Measurements from ENCODE around the gene RHBDL1. TPM values are rescaled to one million over a fixed set of nuclear protein-coding genes. Genes with fewer than 3 reads are reported as not detected.
A peak's percentile ranks its signal among the peaks of the same experiment; 100 is the strongest.

RHBDL1 gene
- total RNA-seq, 1 experiment from 2014 or later: 3.6 TPM

DNA sequence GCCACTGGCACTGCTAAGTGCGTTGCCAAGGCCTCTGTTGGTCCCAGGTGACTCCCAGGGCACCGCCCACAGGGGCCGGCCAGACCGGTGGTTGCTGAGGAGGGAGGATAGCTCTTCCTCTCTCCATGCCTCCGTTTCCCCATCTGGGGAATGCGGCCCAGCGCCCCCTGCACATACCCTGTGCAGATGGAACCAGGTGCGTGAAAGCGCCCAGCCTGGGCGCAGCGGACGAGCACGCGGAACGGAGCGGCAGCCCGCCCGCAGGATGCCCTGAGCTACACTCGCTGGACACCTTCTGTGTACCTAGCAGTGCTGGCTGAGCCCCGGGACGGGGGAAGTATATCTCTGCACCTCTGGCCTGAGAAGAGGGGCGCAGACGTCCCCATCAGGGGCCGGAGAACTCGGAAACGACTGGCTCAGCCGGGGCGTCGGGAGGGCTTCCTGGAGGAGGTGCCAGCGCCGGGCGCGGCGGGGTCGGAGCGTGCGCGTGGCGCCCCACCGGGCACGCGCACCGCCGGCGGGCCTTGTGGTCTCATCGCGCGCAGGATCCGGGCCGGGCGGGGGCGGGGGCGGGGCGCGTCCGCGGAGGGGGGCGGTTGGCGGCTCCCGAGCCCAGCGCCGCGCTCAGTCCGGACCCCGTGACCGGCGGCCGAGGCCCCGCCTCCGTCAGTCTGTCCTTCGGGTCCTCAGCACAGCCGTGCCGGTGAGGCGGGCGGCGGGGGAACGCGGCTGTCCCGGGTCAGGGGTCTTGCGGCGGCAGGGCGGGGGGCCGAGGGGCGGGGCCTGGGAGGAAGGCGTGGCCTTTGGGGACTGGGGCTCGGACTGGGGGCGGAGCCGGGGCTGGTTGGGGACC lies 51.2 kb downstream of the RHBDL1 start, which contains the start of the genes CCDC78 and HAGHL:
Gene CCDC78, minus strand, starts transcription at position 6 of the 853 bp plus-strand sequence. CDS start 76 bp downstream, outside the sequence.
Gene HAGHL, plus strand, starts transcription at position 669 of the 853 bp plus-strand sequence. CDS start 404 bp downstream, outside the sequence.
- H3K27me3 ChIP-seq (ENCODE audit: low read length): no peaks in the 10 kb centered on the region
- peaks cover 5% of the 10 kb centered on the region for H4K20me1 ChIP-seq (ENCODE audit: insufficient read depth, low read depth, low read length)
- H3K79me2 ChIP-seq (ENCODE audit: low read length): peaks cover 31% of the 10 kb centered on the region
- H3K9me3 ChIP-seq (ENCODE audit: low read length): no peaks in the 10 kb centered on the region
- no peak within 1 kb of the TSS for H2AFZ ChIP-seq (ENCODE audit: low read length)
- peak within 1 kb of the TSS; percentile 93 for H3K4me2 ChIP-seq (ENCODE audit: low read depth, low read length, poor library complexity, severe bottlenecking)
- H3K9me2 ChIP-seq (replicated peaks; ENCODE audit: insufficient read depth, low read length): no peaks in the 10 kb centered on the region
- peaks cover 90% of the 10 kb centered on the region for H3K4me1 ChIP-seq (ENCODE audit: low read length)
- H3K9ac ChIP-seq (ENCODE audit: low read length): peak within 1 kb of the TSS; percentile 94
- H3K4me3 ChIP-seq (ENCODE audit: low read length): peak within 1 kb of the TSS; percentile 91
- peak; percentile 94 for DNase-seq
- peak within 1 kb of the TSS; percentile 97 for H3K27ac ChIP-seq (ENCODE audit: low read length)
- 0 out of 2 replicates have a peak, but pooled peaks cover 6% of the 10 kb centered on the region for H3K36me3 ChIP-seq (ENCODE audit: insufficient read depth, low read length)

DNA sequence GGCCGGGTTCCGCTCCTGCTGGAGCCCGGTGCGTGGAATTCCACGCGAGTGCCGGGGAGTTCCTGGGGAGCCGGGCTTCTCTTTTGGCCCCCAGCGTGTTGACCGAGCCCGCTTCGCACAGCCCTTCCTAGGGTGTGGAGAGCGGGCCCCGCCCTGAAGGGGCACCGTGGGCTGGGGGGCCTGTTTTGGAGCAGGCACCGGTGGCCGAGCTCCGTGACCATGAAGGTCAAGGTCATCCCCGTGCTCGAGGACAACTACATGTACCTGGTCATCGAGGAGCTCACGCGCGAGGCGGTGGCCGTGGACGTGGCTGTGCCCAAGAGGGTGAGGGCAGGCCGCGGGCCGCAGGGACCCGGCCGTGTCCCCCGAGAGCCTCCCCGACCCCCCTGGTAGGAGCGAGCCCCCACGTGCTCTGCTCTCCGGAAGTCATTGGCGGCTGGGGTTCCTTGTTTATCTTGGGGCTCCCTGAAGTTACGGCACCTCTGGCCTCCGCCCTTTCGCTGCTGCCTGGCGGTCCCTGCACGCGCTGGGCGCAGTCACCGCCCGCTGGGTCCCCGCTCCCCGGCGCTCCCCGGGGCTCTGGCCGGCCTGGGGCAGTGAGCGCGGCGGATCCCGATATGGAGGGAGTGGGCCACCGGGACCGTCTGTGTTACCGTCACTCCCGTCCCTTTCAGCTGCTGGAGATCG lies 52.0 kb downstream of the RHBDL1 start:
- H3K4me3 ChIP-seq (ENCODE audit: low read length): peak overlapping the region; percentile 91
- H3K36me3 ChIP-seq (ENCODE audit: insufficient read depth, low read length): 0 out of 2 replicates have a peak, but pooled peaks cover 6% of the 10 kb centered on the region
- peaks cover 26% of the 10 kb centered on the region for H3K79me2 ChIP-seq (ENCODE audit: low read length)
- H4K20me1 ChIP-seq (ENCODE audit: insufficient read depth, low read depth, low read length): no peaks in the 10 kb centered on the region; the same call in 1 of the 2 replicates
- peaks cover 83% of the 10 kb centered on the region for H3K4me1 ChIP-seq (ENCODE audit: low read length)
- H3K9me2 ChIP-seq (replicated peaks; ENCODE audit: insufficient read depth, low read length): no peaks in the 10 kb centered on the region
- peak overlapping the region; percentile 94 for H3K9ac ChIP-seq (ENCODE audit: low read length)
- H3K27me3 ChIP-seq (ENCODE audit: low read length): no peaks in the 10 kb centered on the region
- no peak overlapping the region for H2AFZ ChIP-seq (ENCODE audit: low read length)
- peak; percentile 91 for DNase-seq
- H3K4me2 ChIP-seq (ENCODE audit: low read depth, low read length, poor library complexity, severe bottlenecking): peak overlapping the region; percentile 93
- H3K9me3 ChIP-seq (ENCODE audit: low read length): no peaks in the 10 kb centered on the region
- peak overlapping the region; percentile 97 for H3K27ac ChIP-seq (ENCODE audit: low read length)

Other genes with a start within 250 kb of the RHBDL1 start
- gene CAPN15, start 148.0 kb upstream of the RHBDL1 start, total RNA-seq (2014; rRNA removed; shearing (Covaris generic); ENCODE audit: low replicate concordance): 26.7 and 51.3 TPM in 2 replicates
- not detected in 2 replicates for gene PRR35, start 115.3 kb upstream of the RHBDL1 start, total RNA-seq (2014; rRNA removed; shearing (Covaris generic); ENCODE audit: low replicate concordance)
- 3.7 and 5.9 TPM in 2 replicates for gene NHLRC4, start 108.7 kb upstream of the RHBDL1 start, total RNA-seq (2014; rRNA removed; shearing (Covaris generic); ENCODE audit: low replicate concordance)
- 35.7 and 64.3 TPM in 2 replicates for gene PIGQ, start 105.7 kb upstream of the RHBDL1 start, total RNA-seq (2014; rRNA removed; shearing (Covaris generic); ENCODE audit: low replicate concordance)
- gene RAB40C, start 85.6 kb upstream of the RHBDL1 start, total RNA-seq (2014; rRNA removed; shearing (Covaris generic); ENCODE audit: low replicate concordance): 5.9 and 11.3 TPM in 2 replicates
- gene WFIKKN1, start 44.7 kb upstream of the RHBDL1 start, total RNA-seq (2014; rRNA removed; shearing (Covaris generic); ENCODE audit: low replicate concordance): 0.22 TPM in 1 of 2 replicates, not detected in the other
- 149 and 293 TPM in 2 replicates for gene METTL26, start 39.4 kb upstream of the RHBDL1 start, total RNA-seq (2014; rRNA removed; shearing (Covaris generic); ENCODE audit: low replicate concordance)
- 41.7 and 137 TPM in 2 replicates for gene MCRIP2, start 33.8 kb upstream of the RHBDL1 start, total RNA-seq (2014; rRNA removed; shearing (Covaris generic); ENCODE audit: low replicate concordance)
- gene WDR90, start 26.3 kb upstream of the RHBDL1 start, total RNA-seq (2014; rRNA removed; shearing (Covaris generic); ENCODE audit: low replicate concordance): 37.2 and 55.2 TPM in 2 replicates
- 73.8 and 114 TPM in 2 replicates for gene RHOT2, start 7.5 kb upstream of the RHBDL1 start, total RNA-seq (2014; rRNA removed; shearing (Covaris generic); ENCODE audit: low replicate concordance)
- 142 and 145 TPM in 2 replicates for gene STUB1, start 4.7 kb downstream of the RHBDL1 start, total RNA-seq (2014; rRNA removed; shearing (Covaris generic); ENCODE audit: low replicate concordance)
- gene JMJD8, start 8.7 kb downstream of the RHBDL1 start, total RNA-seq (2014; rRNA removed; shearing (Covaris generic); ENCODE audit: low replicate concordance): 27.6 and 28.1 TPM in 2 replicates
- gene WDR24, start 14.7 kb downstream of the RHBDL1 start, total RNA-seq (2014; rRNA removed; shearing (Covaris generic); ENCODE audit: low replicate concordance): 4.5 and 8.2 TPM in 2 replicates
- 0.48 and 2.1 TPM in 2 replicates for gene FBXL16, start 30.1 kb downstream of the RHBDL1 start, total RNA-seq (2014; rRNA removed; shearing (Covaris generic); ENCODE audit: low replicate concordance)
- gene METRN, start 39.4 kb downstream of the RHBDL1 start, total RNA-seq (2014; rRNA removed; shearing (Covaris generic); ENCODE audit: low replicate concordance): 25.2 and 132 TPM in 2 replicates
- gene ANTKMT, start 45.5 kb downstream of the RHBDL1 start, total RNA-seq (2014; rRNA removed; shearing (Covaris generic); ENCODE audit: low replicate concordance): 19.8 and 53.3 TPM in 2 replicates
- gene CCDC78, start 50.8 kb downstream of the RHBDL1 start, total RNA-seq (2014; rRNA removed; shearing (Covaris generic); ENCODE audit: low replicate concordance): 29.4 and 110 TPM in 2 replicates
- 57.4 and 159 TPM in 2 replicates for gene HAGHL, start 51.4 kb downstream of the RHBDL1 start, total RNA-seq (2014; rRNA removed; shearing (Covaris generic); ENCODE audit: low replicate concordance)
- gene CIAO3, start 65.3 kb downstream of the RHBDL1 start, total RNA-seq (2014; rRNA removed; shearing (Covaris generic); ENCODE audit: low replicate concordance): 32.1 and 77.4 TPM in 2 replicates
- 0.47 TPM in 1 of 2 replicates, not detected in the other for gene MSLN, start 85.1 kb downstream of the RHBDL1 start, total RNA-seq (2014; rRNA removed; shearing (Covaris generic); ENCODE audit: low replicate concordance)
- 26.6 and 61.1 TPM in 2 replicates for gene RPUSD1, start 112.7 kb downstream of the RHBDL1 start, total RNA-seq (2014; rRNA removed; shearing (Covaris generic); ENCODE audit: low replicate concordance)
- 7.9 and 35.2 TPM in 2 replicates for gene CHTF18, start 112.9 kb downstream of the RHBDL1 start, total RNA-seq (2014; rRNA removed; shearing (Covaris generic); ENCODE audit: low replicate concordance)
- gene GNG13, start 125.1 kb downstream of the RHBDL1 start, total RNA-seq (2014; rRNA removed; shearing (Covaris generic); ENCODE audit: low replicate concordance): not detected in 2 replicates